Measurements from ENCODE around the gene NBPF4.
"Not testable (repeated sequence)": the region's sequence is repeated elsewhere in the genome, so short reads cannot be mapped to it uniquely, and the experiment has no call there.

The NBPF4 gene

DNA sequence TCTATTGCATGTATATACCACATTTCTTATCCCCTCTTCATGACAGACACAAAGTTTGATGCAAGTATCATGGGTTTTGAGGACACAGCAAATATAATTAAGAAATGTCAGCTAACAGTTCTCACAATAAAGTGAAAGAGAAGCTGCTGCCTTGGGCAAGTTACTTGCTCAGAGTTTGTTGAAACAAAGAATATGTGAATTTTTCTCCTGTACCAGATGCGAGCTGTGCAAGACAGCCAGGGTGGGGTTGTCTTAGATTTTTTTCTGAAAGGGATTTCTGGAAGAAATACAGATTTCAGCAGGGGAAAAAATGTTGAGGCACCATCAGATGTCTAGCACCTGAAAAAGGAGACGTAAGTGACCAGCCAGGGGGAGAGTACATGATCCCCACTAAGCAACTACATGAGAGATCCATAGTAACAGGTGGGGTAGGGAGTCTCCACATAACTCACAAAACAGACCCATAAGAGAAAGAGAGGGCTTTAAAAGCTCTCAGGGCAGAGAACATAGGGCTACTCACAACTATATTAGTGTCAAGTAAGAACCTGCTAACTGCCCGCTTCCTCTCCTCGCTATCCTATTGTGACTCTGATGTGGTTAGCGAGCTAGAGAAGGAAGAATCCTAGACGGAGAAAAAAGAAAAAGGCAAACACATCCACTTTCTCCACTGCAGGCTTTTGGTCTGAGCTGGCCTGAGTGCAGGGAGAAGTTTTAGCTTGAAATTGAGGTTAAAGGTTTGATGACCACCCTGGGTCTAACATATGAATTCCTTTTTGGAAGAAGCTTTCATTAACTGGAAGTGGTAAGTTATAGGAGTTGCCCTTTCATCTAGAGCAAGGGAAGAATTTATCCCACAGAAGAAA is 27.6 kb downstream of the NBPF4 start:
- in situ Hi-C loops (cut with MboI; ENCODE audit: low sequenced_read_pairs, unreplicated experiment); DNase-seq (ENCODE audit: low spot score): not testable (repeated sequence)

DNA sequence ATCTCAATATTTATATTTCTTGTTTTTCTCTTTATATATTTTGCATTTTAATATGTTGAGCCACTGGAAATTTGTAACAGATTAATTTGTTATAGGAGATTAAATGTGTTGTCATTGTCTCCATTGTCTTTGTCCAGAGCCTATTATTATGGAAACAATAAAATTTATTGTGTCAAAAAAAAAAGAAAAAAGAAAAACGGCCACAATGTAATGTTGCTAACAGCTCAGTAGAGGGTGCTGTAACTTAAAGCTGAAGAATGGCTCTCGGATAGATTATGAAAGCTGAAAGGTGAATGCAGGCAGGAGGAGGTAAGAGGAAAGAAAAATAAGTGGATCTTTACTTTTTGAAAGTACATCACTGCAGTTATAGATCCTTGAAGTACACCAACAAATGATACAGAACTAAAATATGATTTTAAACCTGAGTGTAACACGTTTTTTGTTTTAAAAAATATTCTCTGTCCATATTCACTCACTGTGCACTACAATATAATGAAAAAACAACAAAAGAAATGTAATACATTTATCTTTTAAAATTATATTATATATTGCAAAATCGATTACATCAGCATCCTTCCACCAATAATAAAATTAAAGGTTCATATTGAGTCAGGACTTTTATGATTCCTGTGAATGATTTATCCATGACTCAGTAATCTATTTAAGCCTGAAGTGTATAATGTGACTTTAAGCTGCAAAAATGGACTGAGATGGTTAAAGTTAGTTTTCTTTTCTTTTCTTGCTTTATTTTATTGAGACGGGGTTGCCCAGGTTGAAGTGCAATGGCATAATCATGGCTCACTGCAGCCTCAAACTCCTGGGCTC is 29.0 kb downstream of the NBPF4 start:
- DNase-seq (ENCODE audit: low spot score); in situ Hi-C loops (cut with MboI; ENCODE audit: low sequenced_read_pairs, unreplicated experiment): not testable (repeated sequence)
- TF ChIP-seq, protein P1, sequence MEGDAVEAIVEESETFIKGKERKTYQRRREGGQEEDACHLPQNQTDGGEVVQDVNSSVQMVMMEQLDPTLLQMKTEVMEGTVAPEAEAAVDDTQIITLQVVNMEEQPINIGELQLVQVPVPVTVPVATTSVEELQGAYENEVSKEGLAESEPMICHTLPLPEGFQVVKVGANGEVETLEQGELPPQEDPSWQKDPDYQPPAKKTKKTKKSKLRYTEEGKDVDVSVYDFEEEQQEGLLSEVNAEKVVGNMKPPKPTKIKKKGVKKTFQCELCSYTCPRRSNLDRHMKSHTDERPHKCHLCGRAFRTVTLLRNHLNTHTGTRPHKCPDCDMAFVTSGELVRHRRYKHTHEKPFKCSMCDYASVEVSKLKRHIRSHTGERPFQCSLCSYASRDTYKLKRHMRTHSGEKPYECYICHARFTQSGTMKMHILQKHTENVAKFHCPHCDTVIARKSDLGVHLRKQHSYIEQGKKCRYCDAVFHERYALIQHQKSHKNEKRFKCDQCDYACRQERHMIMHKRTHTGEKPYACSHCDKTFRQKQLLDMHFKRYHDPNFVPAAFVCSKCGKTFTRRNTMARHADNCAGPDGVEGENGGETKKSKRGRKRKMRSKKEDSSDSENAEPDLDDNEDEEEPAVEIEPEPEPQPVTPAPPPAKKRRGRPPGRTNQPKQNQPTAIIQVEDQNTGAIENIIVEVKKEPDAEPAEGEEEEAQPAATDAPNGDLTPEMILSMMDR (IDR thresholded peaks at IDR 0.05; ENCODE audit: borderline replicate concordance, control extremely low read depth, extremely low read depth, insufficient read depth, missing control alignments), result peak; percentile 43

DNA sequence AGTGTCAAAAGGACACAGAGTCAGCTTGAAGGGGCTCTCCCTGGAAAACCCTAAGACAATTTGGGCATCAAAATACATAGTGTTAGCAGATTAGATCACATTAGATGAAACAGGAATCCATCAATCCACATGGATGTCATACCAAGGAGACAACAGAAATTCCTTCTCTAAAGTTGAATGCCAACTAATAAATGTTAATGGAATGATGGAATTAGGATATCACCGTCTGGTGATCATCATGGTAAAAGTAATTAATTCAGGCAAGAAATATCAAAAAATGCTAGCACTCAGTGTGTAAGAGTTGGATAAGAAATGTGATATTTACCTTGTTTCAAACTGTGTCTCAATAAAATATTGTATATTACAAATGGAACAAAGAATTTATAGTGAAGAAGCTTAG is 32.9 kb downstream of the NBPF4 start:
- TF ChIP-seq, protein P1 (IDR thresholded peaks at IDR 0.05; ENCODE audit: borderline replicate concordance, control extremely low read depth, extremely low read depth, insufficient read depth, missing control alignments), result no peak
- in situ Hi-C loops (cut with MboI; ENCODE audit: low sequenced_read_pairs, unreplicated experiment), result no loop called here
- no peak for DNase-seq (ENCODE audit: low spot score)

DNA sequence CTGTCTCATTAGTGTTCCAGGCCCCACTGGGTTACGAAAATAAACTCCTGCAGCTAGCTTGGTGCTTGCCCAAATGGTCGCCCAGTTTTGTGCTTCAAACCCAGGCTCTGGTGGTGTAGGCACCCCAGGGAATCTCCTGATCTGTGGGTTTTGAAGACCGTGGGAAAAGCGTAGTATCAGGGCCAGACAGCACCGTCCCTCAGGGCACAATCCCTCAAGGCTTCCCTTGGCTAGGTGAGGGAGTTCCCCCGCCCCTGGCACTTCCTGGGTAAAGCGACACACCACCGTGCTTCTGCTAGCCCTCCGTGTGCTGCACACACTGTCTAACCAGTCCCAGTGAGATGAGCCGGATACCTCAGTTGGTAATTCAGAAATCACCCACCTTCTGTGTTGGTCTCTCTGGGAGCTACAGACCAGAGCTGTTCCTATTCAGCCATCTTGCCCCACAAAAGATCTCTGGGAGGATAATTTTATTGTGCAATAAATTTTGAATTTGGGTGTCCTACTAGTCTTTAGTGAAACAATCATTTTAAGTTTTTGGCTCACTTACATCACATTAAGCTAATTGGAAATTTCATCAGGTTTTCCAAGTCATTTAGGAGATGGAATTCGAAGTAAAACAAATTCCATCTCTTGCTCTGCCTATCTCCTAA is 34.3 kb downstream of the NBPF4 start:
- in situ Hi-C loops (cut with MboI; ENCODE audit: low sequenced_read_pairs, unreplicated experiment), result no loop called here
- no peak for DNase-seq (ENCODE audit: low spot score)
- TF ChIP-seq, protein P1 (IDR thresholded peaks at IDR 0.05; ENCODE audit: borderline replicate concordance, control extremely low read depth, extremely low read depth, insufficient read depth, missing control alignments), result no peak

DNA sequence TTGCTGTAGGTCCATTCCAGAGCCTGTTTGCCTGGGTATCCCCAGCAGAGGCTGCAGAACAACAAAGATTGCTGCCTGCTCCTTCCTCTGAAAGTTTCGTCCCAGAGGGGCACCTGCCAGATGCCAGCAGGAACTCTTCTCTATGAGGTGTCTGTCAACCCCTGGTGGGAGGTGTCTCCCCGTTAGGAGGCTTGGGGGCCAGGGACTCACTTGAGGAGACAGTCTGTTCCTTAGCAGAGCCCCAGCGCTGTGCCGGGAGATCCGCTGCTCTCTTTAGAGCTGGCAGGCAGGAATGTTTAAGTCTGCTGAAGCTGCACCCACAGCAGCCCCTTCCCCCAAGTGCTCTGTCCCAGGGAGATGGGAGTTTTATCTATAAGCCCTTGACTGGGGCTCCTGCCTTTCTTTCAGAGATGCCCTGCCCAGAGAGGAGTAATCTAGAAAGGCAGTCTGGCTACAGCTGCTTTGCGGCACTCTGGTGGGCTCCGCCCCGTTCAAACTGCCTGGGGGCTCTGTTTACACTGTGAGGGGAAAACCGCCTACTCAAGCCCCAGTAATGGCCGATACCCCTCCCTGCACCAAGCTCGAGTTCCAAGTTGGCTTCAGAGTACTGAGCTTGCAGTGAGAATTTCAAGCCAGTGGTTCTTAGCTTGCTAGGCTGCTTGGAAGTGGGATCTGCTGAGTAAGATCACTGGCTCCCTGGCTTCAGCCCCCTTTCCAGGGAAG is 35.0 kb downstream of the NBPF4 start:
- in situ Hi-C loops (cut with MboI; ENCODE audit: low sequenced_read_pairs, unreplicated experiment), result no loop called here
- TF ChIP-seq, protein P1 (IDR thresholded peaks at IDR 0.05; ENCODE audit: borderline replicate concordance, control extremely low read depth, extremely low read depth, insufficient read depth, missing control alignments), result no peak
- no peak for DNase-seq (ENCODE audit: low spot score)

DNA sequence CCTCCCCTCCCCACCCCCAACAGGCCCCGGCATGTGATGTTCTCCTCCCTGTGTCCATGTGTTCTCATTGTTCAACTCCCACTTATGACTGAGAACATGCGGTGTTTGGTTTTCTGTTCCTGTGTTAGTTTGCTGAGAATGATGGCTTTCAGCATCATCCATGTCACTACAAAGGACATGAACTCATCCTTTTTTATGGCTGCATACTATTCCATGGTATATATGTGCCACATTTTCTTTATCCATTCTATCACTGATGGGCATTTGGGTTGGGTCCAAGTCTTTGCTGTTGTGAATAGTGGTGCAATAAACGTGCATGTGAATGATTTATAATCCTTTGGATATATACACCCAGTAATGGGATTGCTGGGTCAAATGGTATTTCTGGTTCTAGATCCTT is 40.3 kb downstream of the NBPF4 start:
- DNase-seq (ENCODE audit: low spot score); in situ Hi-C loops (cut with MboI; ENCODE audit: low sequenced_read_pairs, unreplicated experiment): not testable (repeated sequence)

DNA sequence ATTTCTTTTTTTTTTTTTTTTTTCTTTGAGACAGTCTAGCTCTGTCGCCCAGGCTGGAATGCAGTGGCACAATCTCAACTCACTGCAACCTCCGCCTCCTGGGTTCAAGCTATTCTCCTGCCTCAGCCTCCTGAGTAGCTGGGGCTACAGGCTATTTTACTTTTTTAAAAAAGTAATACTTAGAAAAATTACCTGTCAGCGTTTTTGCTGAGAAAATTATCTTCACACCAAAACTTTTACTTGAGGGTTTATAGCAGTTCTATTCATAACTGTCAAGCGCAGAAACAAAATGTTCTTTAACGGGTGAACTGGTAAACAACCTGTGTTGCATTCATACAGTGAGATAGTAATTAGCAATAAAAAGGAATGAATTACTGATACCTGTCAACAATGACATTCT is 42.2 kb downstream of the NBPF4 start:
- TF ChIP-seq, protein P1 (IDR thresholded peaks at IDR 0.05; ENCODE audit: borderline replicate concordance, control extremely low read depth, extremely low read depth, insufficient read depth, missing control alignments), result no peak
- DNase-seq (ENCODE audit: low spot score), result no peak
- in situ Hi-C loops (cut with MboI; ENCODE audit: low sequenced_read_pairs, unreplicated experiment), result no loop called here
